ENCODE results near the gene NT5C3A.
"Not testable (repeated sequence)": the region's sequence is repeated elsewhere in the genome, so short reads cannot be mapped to it uniquely, and the experiment has no call there.

NT5C3A gene

DNA sequence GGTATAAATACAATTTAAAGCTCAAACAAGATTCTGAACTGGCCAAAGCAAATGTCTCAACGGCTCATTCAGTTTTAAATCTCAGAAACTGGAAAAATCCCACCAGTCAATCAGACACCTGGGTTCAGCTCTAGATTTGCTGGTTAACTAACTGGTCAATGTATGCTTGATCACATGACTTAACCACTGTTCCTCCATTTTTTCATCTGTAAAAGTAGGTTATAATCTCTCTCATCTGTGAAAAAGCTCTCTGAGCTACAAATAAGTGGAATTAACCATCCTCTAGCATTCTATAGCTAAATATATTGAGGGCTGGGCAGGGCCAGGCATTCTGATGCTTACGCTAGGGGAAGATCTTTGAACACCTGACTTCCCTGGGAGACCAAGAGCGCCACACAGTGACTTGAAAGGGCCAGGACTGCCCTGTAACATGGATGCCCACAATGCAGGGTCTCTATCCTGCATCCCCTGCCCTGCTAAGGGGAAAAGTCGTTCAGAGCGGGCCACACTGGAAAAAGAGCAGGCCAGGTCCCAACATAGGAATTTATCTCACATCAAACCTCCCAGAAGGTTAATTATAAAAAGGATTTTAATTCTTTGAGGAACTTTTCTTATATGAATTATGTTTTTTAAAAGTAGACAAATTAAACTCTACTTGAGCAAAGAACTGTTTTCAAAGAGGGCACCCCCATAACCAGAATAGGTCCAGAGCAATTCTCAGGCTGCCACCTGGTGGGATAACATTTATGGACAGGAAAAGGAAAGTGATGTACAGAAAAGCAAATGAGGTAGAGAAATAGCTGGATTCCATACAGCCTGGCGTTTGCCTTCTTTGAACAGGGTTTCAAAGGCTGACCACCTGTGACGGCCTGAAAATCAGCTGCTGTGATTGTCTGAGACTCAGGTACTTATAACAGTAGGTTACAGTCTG lies 44.8 kb upstream of the NT5C3A start:
- in situ Hi-C loops (cut with MboI; ENCODE audit: low pct_unique_long_range_greater_than_20kb, low sequenced_read_pairs, unreplicated experiment) = no loop called here

DNA sequence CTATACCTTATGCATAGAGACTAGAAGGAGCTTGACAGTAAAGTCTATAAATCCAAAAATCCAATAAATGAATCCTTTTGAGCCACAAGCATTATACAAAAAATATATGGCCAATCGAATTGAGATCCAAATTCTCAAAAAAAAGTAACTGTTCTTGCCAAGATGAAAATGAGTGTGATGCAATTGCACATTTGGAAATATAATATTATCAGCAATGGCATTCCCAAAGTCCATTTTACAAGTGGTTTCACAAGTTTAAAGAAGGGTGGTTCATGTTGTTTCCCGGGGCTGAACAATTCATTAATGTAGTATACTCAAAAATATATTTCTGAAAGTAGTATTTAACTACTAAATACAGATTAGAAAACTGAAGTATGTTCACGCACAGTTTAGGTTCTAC lies 39.3 kb upstream of the NT5C3A start:
- no peak for DNase-seq (ENCODE audit: low spot score)
- TF ChIP-seq, protein P1, sequence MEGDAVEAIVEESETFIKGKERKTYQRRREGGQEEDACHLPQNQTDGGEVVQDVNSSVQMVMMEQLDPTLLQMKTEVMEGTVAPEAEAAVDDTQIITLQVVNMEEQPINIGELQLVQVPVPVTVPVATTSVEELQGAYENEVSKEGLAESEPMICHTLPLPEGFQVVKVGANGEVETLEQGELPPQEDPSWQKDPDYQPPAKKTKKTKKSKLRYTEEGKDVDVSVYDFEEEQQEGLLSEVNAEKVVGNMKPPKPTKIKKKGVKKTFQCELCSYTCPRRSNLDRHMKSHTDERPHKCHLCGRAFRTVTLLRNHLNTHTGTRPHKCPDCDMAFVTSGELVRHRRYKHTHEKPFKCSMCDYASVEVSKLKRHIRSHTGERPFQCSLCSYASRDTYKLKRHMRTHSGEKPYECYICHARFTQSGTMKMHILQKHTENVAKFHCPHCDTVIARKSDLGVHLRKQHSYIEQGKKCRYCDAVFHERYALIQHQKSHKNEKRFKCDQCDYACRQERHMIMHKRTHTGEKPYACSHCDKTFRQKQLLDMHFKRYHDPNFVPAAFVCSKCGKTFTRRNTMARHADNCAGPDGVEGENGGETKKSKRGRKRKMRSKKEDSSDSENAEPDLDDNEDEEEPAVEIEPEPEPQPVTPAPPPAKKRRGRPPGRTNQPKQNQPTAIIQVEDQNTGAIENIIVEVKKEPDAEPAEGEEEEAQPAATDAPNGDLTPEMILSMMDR (IDR thresholded peaks at IDR 0.05; ENCODE audit: extremely low read depth, insufficient read depth, missing control alignments) = no peak
- in situ Hi-C loops (cut with MboI; ENCODE audit: low pct_unique_long_range_greater_than_20kb, low sequenced_read_pairs, unreplicated experiment) = no loop called here

More for the DNA sequence above, 44.8 kb upstream of the NT5C3A start:
- TF ChIP-seq, protein P1 (IDR thresholded peaks at IDR 0.05; ENCODE audit: extremely low read depth, insufficient read depth, missing control alignments) = peak; percentile 54
- DNase-seq (ENCODE audit: low spot score) = no peak

DNA sequence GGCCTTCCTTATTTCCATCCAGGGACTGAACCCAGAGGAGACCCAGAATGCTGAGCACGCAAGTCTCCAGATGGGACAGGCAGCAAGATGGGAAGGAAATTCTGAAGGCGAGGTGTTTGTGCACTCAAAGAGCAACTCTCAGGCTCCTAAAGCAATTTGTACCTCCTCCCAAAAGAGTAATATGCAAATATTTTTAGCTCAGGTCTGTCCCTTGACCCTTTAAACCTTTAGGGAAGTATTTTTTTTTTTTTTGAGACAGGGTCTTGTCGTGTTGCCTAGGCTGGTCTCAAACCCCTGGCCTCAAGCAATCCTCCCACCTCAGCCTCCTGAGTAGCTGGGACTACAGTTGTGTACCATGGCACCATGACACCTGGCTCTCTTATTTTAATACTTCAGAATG lies 38.2 kb upstream of the NT5C3A start:
- in situ Hi-C loops (cut with MboI; ENCODE audit: low pct_unique_long_range_greater_than_20kb, low sequenced_read_pairs, unreplicated experiment) = no loop called here
- TF ChIP-seq, protein P1 (IDR thresholded peaks at IDR 0.05; ENCODE audit: extremely low read depth, insufficient read depth, missing control alignments) = no peak
- no peak for DNase-seq (ENCODE audit: low spot score)

DNA sequence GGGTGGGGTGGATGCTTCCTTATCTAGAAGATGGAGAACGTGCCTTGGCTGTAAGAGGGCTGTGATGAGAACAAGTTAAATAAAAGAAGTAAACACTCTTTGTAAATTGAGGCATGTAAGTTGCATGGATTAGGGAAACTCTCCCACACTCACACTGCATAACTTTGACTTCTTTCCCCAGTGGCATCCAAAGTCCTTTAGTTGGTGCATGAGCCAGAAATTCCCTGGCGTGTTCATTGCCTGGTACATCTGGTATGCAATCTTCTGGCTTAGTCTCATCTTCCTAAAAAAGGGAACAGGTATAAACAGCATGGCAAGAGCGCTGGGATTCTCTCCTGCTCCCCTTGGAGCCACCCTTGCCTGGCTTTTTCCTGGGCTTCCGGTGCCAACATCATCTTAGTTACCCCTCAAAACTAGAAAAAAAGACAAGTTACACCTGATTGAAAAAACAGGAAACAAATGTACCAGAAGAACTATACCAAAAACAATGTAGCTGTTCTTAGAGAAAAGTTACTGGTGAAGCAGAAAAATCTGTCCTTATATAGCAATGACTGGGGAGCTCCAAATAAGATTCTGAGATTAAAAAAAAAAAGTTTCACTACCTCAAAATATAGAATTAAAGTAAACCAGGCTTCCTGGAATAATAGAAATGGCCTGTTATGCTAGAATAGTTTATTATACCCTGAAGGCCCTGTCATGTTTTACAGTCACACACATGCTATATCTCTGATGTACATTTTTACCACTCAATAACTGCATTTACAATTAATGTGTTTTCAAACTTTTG lies 36.8 kb upstream of the NT5C3A start:
- in situ Hi-C loops (cut with MboI; ENCODE audit: low pct_unique_long_range_greater_than_20kb, low sequenced_read_pairs, unreplicated experiment) = no loop called here
- TF ChIP-seq, protein P1 (IDR thresholded peaks at IDR 0.05; ENCODE audit: extremely low read depth, insufficient read depth, missing control alignments) = no peak
- no peak for DNase-seq (ENCODE audit: low spot score)

DNA sequence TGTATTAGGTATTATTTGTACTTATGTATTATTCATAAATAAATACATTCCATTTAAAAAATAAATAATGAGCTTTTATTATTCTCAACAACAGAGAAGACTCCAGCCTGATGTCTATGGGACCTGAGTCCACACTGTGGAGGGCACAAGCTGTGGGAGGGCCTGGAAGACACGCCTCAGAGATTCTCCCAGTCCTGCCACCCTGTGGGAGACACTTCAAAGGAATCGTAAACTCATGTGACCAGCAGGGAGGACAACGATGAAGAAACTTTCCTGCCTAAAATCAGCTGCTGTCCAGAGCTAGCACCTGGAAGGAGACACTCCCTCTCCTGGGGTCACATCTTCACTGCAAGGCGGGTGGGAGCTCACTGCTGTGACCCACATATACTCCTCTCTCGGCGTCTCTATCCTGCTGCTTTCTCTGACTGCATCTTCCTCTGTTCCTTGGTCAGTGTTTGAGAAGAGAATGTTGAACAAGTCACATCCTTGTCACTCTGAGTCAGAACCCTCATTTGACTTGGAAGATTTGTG lies 32.2 kb upstream of the NT5C3A start:
- in situ Hi-C loops (cut with MboI; ENCODE audit: low pct_unique_long_range_greater_than_20kb, low sequenced_read_pairs, unreplicated experiment); DNase-seq (ENCODE audit: low spot score): not testable (repeated sequence)

DNA sequence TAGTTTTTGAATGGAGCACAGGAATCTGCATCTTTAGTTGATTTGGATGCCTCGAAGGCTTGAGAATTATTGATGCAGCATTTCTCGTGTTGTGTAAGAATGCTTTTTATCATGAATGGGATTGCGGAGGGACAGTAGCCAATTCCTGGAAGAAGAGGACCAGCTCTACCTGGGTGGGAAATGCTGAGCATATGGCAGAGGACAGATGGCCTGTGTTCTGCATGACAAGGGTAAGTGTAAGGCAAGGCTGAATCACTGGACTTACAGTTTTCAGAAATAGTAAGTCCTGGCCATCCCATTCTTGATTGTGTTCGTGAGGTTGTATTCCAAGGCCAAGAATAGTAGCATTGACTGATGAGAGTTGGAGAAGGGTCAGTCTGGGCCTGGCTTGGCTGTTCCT lies 30.7 kb upstream of the NT5C3A start:
- no peak for DNase-seq (ENCODE audit: low spot score)
- TF ChIP-seq, protein P1 (IDR thresholded peaks at IDR 0.05; ENCODE audit: extremely low read depth, insufficient read depth, missing control alignments) = no peak
- in situ Hi-C loops (cut with MboI; ENCODE audit: low pct_unique_long_range_greater_than_20kb, low sequenced_read_pairs, unreplicated experiment) = no loop called here
